Measurements from ENCODE around the gene NRXN3. TPM values are rescaled to one million over a fixed set of nuclear protein-coding genes. Genes with fewer than 3 reads are reported as not detected.

The NRXN3 gene
- total RNA-seq, 1 donor from 2014 or later, result 20.3 TPM

- DNase-seq (ENCODE audit: low spot score), result no peak
Measured at GRCh38 chr14:79571366-79571765, 1401.2 kb downstream of the NRXN3 start.

GRCh38 chr14:79573486-79573885, 1403.3 kb downstream of the NRXN3 start:
- DNase-seq (ENCODE audit: low spot score), result no peak

DNA sequence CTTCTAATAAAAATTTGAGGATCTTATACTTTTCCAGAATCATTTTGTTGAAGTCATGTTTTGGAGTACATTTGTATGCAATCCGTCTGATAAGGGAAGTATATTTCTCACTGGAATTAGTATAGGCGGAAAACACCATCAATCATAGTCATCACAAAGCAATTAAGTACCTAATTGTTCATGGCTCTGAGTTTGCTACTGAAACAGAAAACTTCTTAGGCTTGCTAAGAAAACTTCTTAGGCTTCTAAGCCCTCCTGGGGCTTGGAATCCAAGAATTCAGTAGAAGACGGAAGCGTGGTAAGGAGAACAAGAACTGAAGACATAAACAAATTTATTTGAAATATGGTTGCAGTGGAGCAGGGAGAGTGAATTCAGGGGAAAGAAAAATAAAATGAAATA, 1404.9 kb downstream of the NRXN3 start:
- no peak for DNase-seq (ENCODE audit: low spot score)

DNA sequence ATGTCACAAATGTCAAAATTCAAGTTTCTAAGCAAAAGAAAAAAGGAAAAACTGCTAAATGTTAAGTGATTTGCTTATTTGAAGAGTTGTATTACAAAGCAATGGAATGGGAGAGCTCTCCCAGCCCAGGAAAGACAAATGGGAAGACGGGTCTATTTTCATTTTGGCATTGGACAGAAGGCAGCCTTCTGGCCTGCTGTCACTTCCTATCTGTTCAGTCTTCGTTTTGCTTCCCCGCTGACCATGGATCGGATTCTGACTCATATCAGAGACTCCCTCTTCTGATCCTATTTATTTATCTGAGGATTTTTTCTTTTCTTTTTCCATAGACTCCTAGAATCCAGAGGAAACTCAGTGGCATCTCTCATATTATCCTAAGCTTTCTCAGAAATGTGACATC, 1406.3 kb downstream of the NRXN3 start:
- DNase-seq (ENCODE audit: low spot score), result no peak

GRCh38 chr14:79578470-79578869, 1408.3 kb downstream of the NRXN3 start:
- no peak for DNase-seq (ENCODE audit: low spot score)

GRCh38 chr14:79580414-79580813, 1410.2 kb downstream of the NRXN3 start:
- DNase-seq (ENCODE audit: low spot score), result no peak

DNA sequence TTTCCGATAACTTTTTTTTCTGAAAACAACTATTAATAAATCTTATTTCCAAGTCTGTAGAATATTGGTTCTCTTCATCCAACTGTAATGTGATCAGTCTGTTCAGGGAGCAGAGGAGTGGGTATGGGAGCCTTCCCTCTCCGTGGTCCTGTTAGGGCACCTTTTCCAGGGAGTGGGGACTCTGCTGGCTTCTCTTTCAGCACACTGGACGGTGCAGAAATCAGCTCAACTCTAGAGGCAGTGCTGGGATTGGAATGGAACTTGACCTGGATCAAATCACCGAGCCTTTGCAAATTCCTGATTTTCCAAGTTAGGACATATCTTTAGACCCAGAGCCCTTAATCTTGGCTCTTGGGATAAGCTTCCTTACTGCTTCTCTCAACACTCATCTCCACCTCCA, 1410.7 kb downstream of the NRXN3 start:
- no peak for DNase-seq (ENCODE audit: low spot score)

- no peak for DNase-seq (ENCODE audit: low spot score)
Measured at GRCh38 chr14:79581912-79582576, 1411.9 kb downstream of the NRXN3 start.

DNA sequence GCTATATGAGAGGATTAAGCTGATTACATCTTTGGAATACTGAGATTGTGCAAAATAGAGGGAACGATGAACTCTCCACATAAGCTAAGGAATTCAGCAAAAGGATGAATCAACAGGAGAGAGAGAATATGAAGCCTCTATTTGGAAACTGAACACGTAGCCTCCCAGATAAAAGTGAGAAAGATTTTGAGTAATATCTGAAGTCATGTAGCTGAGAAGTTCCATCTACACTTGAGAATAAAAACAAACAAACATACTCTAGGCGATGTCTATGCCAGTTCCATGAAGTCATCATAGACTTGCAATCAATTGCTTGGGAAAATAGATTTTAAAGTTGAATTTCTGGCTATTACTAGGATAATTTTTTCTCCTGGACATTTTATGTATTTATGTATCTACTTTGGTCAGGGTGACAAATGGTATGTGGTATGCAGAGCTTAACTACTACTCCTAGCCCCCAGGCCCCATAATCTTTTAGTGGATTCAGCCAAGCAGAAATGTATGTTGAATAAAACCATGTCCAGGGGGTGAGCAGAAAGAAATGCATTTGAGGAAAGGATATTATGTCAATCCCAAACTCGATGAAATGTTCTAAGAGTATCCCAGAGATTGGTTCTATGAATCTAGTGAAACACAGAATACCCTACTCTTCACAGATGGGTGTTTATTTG, 1413.7 kb downstream of the NRXN3 start:
- no peak for DNase-seq (ENCODE audit: low spot score)

- DNase-seq (ENCODE audit: low spot score), result no peak
Measured at GRCh38 chr14:79584679-79585078, 1414.5 kb downstream of the NRXN3 start.

DNA sequence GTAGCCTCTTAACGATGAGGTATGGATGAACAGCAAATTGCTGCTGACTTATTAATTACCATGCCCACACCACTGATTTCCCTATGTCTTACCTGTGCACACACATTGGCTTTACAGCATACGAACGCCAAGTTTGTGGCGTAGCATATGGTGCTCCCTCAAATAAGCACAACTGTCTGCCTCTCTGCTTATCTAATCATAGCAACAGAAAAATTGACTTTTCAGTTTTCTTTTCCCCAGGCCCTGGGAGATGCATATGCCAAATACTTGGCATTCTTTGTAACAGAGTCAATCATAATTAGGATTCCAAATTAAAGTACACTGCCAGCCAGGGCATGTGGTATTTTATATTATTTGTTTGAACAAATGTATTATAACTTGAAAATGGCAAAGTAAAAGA, 1415.7 kb downstream of the NRXN3 start:
- DNase-seq (ENCODE audit: low spot score), result no peak

DNA sequence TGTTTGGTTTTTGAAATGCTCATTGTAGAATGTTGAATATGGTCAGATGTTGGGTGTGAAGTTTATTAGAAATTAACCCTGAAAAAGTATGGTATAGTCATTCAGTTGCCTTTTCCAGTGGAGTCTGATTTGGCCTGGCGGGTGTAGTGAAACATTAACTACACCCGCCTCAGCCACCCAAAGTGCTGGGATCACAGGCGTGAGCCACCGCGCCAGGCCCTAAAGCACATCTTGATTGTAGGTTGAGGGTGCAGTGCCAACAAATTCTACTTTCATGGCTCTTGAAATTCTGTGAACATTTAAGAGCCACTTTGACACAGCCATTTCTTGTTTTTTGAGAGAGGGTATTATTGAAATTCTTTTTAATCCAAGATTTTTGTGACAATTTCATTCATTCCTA, 1416.2 kb downstream of the NRXN3 start:
- no peak for DNase-seq (ENCODE audit: low spot score)

GRCh38 chr14:79586989-79587598, 1416.9 kb downstream of the NRXN3 start:
- peak; percentile 15 for DNase-seq (ENCODE audit: low spot score)

GRCh38 chr14:79587875-79588274, 1417.7 kb downstream of the NRXN3 start:
- DNase-seq (ENCODE audit: low spot score), result no peak

DNA sequence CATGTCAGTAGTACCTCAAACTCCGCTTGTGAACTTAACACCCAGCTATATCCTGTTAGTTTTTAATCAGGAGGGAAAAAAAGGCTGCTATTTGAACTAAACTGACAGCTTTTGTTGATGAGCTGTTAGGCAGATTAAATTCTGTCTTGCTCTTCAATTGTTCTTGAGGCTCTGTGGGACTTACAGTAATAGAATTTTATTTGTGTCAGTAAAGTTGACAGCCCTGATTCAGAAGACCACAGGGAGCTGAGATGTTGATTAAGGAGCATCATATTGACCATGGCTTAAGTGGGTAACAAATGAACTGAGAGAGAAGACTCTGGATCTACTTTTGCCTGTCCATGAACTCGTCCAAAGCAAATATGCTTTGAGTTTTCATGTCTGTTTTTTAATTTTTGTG, 1418.2 kb downstream of the NRXN3 start:
- DNase-seq (ENCODE audit: low spot score), result no peak

DNA sequence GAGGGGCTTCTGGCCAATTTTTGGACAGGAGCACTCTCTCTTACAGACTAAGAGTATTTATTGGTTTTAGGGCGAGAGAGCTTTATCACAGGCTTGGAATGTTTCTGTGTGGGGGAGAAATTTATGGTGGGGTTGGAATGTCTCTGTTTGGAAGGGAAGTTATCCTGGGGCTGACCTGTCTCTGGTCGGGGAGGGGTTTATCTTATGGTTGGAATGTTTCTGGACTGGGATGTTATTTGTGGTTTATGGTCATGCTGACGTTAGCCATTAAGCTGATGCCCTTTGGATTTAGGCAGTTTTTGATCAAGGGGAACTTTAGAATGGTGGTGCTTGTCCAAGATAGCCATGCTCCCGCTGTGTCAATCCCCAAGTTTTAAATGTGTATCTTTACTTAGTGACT, 1426.4 kb downstream of the NRXN3 start:
- no peak for DNase-seq (ENCODE audit: low spot score)

DNA sequence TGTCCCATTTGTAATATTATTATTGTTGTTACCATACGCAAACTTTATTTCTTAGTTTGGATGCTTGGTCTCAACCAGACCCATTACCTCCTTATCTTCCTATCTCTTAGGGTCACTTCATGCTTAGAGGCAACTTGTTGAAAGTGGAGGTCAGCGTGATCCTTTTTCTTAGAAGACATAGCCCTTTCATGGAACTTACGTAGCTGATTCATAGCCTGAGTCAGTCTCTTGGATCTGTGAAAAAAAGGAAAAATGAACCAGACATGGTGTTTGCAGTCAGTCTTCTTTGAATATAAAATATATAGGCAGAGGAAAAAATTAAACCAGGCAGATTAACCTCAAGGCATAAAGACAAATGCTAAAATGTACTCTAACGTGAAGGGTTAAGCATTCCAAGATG, 1427.4 kb downstream of the NRXN3 start:
- DNase-seq (ENCODE audit: low spot score), result no peak

DNA sequence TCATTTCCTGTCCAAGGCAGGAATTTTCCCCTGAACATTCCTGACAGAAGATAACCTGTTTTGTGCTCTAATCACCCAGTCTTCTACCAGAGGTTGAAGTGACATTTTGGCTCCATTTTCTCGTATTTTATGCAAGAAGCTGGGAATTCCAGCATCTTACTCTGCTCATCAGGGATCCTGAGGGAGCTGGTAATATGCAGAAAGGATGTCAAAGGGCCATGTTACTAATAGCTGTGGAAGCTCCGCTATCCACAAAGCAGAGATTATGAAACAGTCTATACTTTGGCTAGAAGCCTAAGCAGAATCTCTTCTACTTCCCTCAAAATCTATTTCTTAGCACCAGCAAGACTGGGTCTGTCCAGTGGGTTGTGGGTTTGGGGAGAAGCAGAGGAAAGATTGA, 1428.2 kb downstream of the NRXN3 start:
- no peak for DNase-seq (ENCODE audit: low spot score)

- no peak for DNase-seq (ENCODE audit: low spot score)
Measured at GRCh38 chr14:79599239-79599638, 1429.1 kb downstream of the NRXN3 start.

DNA sequence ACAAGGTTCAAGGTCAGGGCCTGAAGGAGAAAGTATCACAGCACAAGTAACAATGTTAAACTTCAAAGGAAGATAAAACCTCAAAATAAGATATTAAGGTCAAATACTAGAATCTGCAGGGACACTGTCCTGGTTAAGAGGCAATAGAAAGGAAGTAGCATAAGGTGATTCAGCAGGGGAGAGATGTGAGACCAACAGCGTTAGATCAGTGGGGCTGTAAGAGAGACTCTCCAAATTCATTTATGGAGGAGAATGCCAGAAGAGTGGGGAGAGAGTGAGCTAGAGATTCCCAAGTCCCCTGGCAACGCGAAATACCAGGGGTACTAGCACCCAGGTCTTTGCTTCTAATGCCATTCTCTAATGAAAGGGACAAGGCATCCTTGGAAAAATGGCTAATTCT, 1430.2 kb downstream of the NRXN3 start:
- DNase-seq (ENCODE audit: low spot score), result no peak

DNA sequence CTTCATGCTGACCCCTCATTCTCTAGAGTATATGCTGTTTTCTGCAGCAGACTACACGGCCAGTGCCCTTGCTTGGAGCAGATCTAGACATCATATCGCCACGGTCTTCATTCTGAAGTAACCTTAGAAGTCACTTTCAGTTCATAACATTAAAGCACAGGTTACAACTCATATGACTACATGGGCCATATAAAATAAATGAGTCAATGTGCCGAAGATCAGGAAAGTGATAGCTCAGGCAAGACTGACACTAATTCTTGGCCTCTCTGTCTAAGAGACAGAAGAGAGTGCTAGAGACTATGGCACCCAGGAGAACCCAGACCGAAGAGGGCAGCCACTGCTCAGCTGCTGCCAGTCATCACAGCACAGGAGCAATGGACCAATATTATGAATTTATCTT, 1431.4 kb downstream of the NRXN3 start:
- no peak for DNase-seq (ENCODE audit: low spot score)

DNA sequence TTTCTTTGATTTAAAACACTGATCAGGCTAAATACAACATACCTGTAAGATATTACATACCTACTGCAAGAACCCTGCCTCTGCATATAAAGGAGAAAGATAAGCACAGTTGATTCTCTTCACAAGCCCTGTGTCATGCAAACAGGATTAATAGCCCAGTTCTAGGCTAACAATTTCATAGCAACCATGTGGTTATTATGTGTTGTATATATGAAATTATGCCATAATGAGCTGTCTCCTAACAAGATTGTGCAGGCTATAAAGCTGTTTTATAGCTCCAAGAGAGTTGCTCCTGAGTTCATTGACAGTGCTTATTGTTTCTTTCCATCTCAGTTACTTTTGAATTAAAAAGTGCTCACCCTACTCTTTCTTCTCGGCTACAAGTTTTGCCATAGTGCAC, 1431.9 kb downstream of the NRXN3 start:
- no peak for DNase-seq (ENCODE audit: low spot score)

GRCh38 chr14:79602742-79603141, 1432.6 kb downstream of the NRXN3 start:
- DNase-seq (ENCODE audit: low spot score), result no peak
